KMS-11 (cell line): Measurements from ENCODE around the gene ANXA8.
"Not testable (repeated sequence)": the region's sequence is repeated elsewhere in the genome, so short reads cannot be mapped to it uniquely, and the experiment has no call there.

Experiments
- H2AFZ ChIP-seq: fragments of 200-600 bp; sonication (generic); 2 replicates; pipeline ENCODE4 v1.6.1; 2016; ENCODE audit warnings: antibody characterized with exemption, mixed run types, low read depth
- H3K27ac ChIP-seq: fragments of 200-600 bp; sonication (generic); 2 replicates; pipeline ENCODE4 v1.6.1; 2016; ENCODE audit warnings: mild to moderate bottlenecking, mixed run types
- H3K27me3 ChIP-seq: fragments of 200-600 bp; sonication (generic); 2 replicates; pipeline ENCODE4 v1.6.1; 2017; ENCODE audit warnings: mild to moderate bottlenecking, low read depth, mixed run types, moderate library complexity; ENCODE audit not compliant: insufficient read depth
- H3K36me3 ChIP-seq: fragments of 200-600 bp; sonication (generic); 2 replicates; pipeline ENCODE4 v1.6.1; 2017; ENCODE audit warnings: mild to moderate bottlenecking, mixed run types; ENCODE audit not compliant: insufficient read depth
- H3K4me1 ChIP-seq: fragments of 200-600 bp; sonication (generic); 2 replicates; pipeline ENCODE4 v1.6.1; 2016; ENCODE audit warnings: mild to moderate bottlenecking, low read depth, mixed run types; ENCODE audit not compliant: poor library complexity, severe bottlenecking
- H3K4me2 ChIP-seq: fragments of 200-600 bp; sonication (generic); 2 replicates; pipeline ENCODE4 v1.7.0; 2016; ENCODE audit warnings: mild to moderate bottlenecking, mixed run types
- H3K4me3 ChIP-seq: fragments of 200-600 bp; sonication (generic); IDR thresholded peaks from 2 replicates; pipeline ENCODE4 v1.6.1; 2017; ENCODE audit warnings: low read depth, low read length, mixed read lengths; ENCODE audit not compliant: insufficient read depth
- H3K79me2 ChIP-seq: fragments of 200-600 bp; sonication (generic); 2 replicates; pipeline ENCODE4 v1.6.1; 2016; ENCODE audit warnings: low read depth, mixed run types; ENCODE audit not compliant: insufficient read depth
- H3K9ac ChIP-seq: fragments of 200-600 bp; sonication (generic); 2 replicates; pipeline ENCODE4 v1.6.1; 2016; ENCODE audit warnings: mild to moderate bottlenecking, mixed run types
- H4K20me1 ChIP-seq: fragments of 200-600 bp; sonication (generic); 2 replicates; pipeline ENCODE4 v1.6.1; 2016; ENCODE audit warnings: mild to moderate bottlenecking, mixed run types; ENCODE audit not compliant: insufficient read depth

ANXA8 gene

GRCh38 chr10:47481182-47481766 is 2.6 kb downstream of the ANXA8 start:
- H3K36me3 ChIP-seq, H3K27me3 ChIP-seq, H2AFZ ChIP-seq, H3K79me2 ChIP-seq, H3K4me1 ChIP-seq, H4K20me1 ChIP-seq, H3K9ac ChIP-seq, H3K4me2 ChIP-seq, H3K4me3 ChIP-seq, H3K27ac ChIP-seq: not testable (repeated sequence)

GRCh38 chr10:47480133-47480532 is 3.8 kb downstream of the ANXA8 start:
- H3K27me3 ChIP-seq, H4K20me1 ChIP-seq, H3K4me2 ChIP-seq, H3K36me3 ChIP-seq, H2AFZ ChIP-seq, H3K4me1 ChIP-seq, H3K27ac ChIP-seq, H3K9ac ChIP-seq, H3K79me2 ChIP-seq, H3K4me3 ChIP-seq: not testable (repeated sequence)

DNA sequence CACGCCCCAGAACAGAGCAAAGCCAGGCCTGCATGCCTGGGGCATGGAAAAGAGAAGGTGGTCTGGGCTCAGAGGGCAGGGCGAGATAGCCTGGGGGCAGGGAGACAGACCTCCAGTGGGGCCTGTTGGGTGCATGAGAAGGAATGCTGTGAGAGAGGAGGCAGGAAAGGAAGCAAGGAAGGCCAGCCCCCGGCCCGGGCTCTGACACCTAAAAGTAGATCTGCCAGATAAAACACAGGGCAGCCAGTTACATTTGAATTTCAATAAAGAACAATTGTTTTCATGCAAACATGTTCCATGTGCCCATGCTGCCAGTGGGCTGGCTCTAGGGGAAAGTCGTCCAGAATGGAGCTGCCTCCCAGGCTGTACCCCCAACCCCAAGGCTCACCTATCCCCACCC is 5.8 kb downstream of the ANXA8 start:
- not testable (repeated sequence) for H3K79me2 ChIP-seq, H3K27me3 ChIP-seq

DNA sequence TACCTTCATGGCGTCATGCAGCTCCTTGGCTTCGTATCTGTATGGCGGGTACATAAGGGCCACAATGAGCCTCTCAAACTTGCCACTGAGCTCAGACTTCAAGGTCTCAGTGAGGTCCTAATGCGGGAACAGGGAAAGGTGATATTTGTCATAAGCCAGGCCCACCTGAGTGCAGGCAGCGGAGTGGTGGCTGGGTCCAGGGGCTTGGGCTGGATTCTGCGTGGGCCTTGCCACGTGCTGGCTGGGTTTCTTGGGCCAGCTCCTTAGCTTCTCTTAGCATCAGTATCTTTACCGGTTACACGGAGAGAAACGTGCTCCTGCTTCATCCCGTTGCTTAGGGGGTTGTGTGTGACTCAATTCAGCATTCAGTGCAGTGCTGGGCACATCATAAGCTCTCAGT is 6.8 kb downstream of the ANXA8 start:
- not testable (repeated sequence) for H3K4me3 ChIP-seq, H3K4me2 ChIP-seq, H4K20me1 ChIP-seq, H3K79me2 ChIP-seq, H3K36me3 ChIP-seq, H3K4me1 ChIP-seq, H3K27me3 ChIP-seq, H3K9ac ChIP-seq, H2AFZ ChIP-seq, H3K27ac ChIP-seq

More for the DNA sequence above, 5.8 kb downstream of the ANXA8 start:
- H4K20me1 ChIP-seq, H3K4me3 ChIP-seq, H3K36me3 ChIP-seq, H3K4me2 ChIP-seq, H3K27ac ChIP-seq, H2AFZ ChIP-seq, H3K4me1 ChIP-seq, H3K9ac ChIP-seq: not testable (repeated sequence)

DNA sequence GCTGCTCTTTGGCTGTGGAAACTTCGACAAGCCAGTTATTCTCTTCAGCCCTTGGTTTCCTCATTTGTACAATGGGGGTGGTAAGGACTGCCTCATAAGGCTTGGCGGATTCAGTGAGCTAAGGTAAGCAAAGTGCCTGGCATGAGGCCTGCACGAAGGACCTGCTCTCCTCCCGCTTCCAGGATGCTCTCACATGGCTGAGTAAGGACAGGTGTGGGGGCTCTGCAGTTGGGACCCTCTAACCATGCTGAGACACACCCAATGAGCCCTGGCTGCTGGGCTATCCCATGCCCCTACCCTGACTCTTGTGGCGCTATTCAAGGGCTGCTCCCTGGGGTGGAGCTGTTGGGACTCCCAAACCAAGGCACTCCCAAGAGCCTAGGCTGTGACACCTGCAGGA is 8.8 kb downstream of the ANXA8 start:
- not testable (repeated sequence) for H3K4me2 ChIP-seq, H3K27me3 ChIP-seq, H3K4me1 ChIP-seq, H3K4me3 ChIP-seq, H3K27ac ChIP-seq, H4K20me1 ChIP-seq, H3K9ac ChIP-seq, H3K36me3 ChIP-seq, H2AFZ ChIP-seq, H3K79me2 ChIP-seq

DNA sequence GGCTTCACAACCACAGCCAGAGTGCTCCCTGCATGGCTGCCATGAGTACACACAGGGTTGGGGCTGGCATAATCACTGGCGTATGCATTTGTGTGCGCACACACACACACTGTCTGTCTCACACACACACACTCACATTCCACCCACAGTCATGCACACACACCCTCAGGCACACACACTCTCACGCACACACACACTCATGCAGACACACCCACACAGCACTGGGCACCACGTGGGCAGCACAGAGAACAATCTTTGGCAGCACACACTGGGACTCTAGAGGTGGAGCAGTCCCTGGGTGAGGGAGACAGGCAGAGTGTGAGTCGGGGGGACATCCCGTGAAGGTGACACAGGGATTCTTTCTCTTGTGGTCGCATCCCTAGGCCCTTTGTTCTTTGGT is 10.4 kb downstream of the ANXA8 start:
- H3K9ac ChIP-seq, H3K4me1 ChIP-seq, H3K4me2 ChIP-seq, H3K36me3 ChIP-seq, H3K27me3 ChIP-seq, H3K4me3 ChIP-seq, H4K20me1 ChIP-seq, H3K27ac ChIP-seq, H2AFZ ChIP-seq, H3K79me2 ChIP-seq: not testable (repeated sequence)

DNA sequence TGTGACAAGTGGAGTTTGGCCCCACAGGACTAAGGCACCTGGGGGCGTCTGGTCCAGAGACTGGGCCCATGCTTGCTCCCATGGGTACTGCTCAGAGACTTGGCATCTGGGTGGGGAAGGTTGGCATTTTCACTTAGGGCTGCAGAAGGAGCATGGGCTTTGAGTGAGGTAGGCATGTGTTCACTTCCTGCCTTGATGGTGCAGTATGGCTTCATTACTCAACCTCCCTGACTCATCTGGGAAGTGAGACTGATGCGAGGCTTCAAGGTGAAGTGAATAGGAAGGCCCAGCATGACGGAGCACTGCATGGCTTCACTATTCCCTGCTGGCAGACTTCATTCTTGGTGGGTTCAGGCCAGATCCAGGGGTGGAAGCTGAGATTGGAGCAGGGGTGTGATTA is 11.3 kb downstream of the ANXA8 start:
- not testable (repeated sequence) for H3K9ac ChIP-seq, H3K4me1 ChIP-seq, H4K20me1 ChIP-seq, H3K4me3 ChIP-seq, H2AFZ ChIP-seq, H3K27ac ChIP-seq, H3K36me3 ChIP-seq, H3K4me2 ChIP-seq, H3K79me2 ChIP-seq, H3K27me3 ChIP-seq

GRCh38 chr10:47472072-47472471 is 11.8 kb downstream of the ANXA8 start:
- not testable (repeated sequence) for H3K4me3 ChIP-seq, H3K79me2 ChIP-seq, H3K27ac ChIP-seq, H3K4me1 ChIP-seq, H2AFZ ChIP-seq, H3K9ac ChIP-seq, H3K36me3 ChIP-seq, H4K20me1 ChIP-seq, H3K27me3 ChIP-seq, H3K4me2 ChIP-seq

- H4K20me1 ChIP-seq, H3K36me3 ChIP-seq, H3K9ac ChIP-seq, H3K27me3 ChIP-seq, H3K27ac ChIP-seq, H3K4me1 ChIP-seq, H2AFZ ChIP-seq, H3K79me2 ChIP-seq, H3K4me3 ChIP-seq, H3K4me2 ChIP-seq: not testable (repeated sequence)
Measured at GRCh38 chr10:47468731-47469528, 15.0 kb downstream of the ANXA8 start.

DNA sequence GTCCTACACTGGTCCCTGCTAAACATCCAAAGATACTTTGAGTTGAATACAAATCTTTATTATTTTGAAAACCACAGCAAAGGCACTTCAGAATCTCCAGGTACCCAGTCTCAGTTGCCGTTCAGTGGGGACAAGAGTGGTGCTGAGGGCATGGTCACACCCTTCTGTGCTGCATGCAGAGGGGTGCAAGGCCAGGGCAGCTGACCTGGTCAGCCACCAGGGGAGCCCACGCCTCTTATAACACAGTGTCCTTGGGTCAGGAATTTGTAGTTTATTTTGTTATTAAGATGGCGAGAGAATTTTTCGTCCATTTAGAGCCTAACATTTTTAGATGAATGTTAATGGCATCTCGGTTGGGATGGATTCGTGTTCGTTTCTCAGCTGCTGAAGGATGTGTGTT is 16.0 kb downstream of the ANXA8 start:
- not testable (repeated sequence) for H3K27ac ChIP-seq, H3K27me3 ChIP-seq, H3K36me3 ChIP-seq, H3K4me3 ChIP-seq, H3K4me2 ChIP-seq, H4K20me1 ChIP-seq, H3K4me1 ChIP-seq, H3K79me2 ChIP-seq, H2AFZ ChIP-seq, H3K9ac ChIP-seq
